Activated T-cell treated with anti-CD3 and anti-CD28 coated beads, Interleukin-2, amount 50 U/mL, for 4 hours (primary cell): ENCODE results near the gene MMP24. TPM values are rescaled to one million over a fixed set of nuclear protein-coding genes. Genes with fewer than 3 reads are reported as not detected.
"Not testable (repeated sequence)": the region's sequence is repeated elsewhere in the genome, so short reads cannot be mapped to it uniquely, and the experiment has no call there.

ENCODE experiments used
- ATAC-seq, 2 donors: fragments of 200-7000 bp; cut with Tn5 transposase; one replicate each; pipeline ENCODE4 v1.10.0; 2021
- DNase-seq: peaks from one replicate; pipeline ENCODE4 v3.0.0-alpha.2; 2020
- H3K27me3 Mint-ChIP-seq: one replicate; pipeline ENCODE4 v1.8.0; 2021; ENCODE audit warnings: low read depth, mixed read lengths
- H3K36me3 Mint-ChIP-seq: one replicate; pipeline ENCODE4 v1.8.0; 2022; ENCODE audit warnings: mixed read lengths; ENCODE audit not compliant: insufficient read depth
- H3K4me1 Mint-ChIP-seq: one replicate; pipeline ENCODE4 v1.8.0; 2021; ENCODE audit warnings: low read depth, mixed read lengths
- H3K4me3 Mint-ChIP-seq: one replicate; pipeline ENCODE4 v1.8.0; 2021; ENCODE audit warnings: mild to moderate bottlenecking, moderate library complexity, mixed read lengths
- H3K9me3 Mint-ChIP-seq: one replicate; pipeline ENCODE4 v1.8.0; 2021; ENCODE audit warnings: mixed read lengths
- total RNA-seq, 3 donors: library from RNA; stranded (reverse); gene quantifications; one replicate each; pipeline ENCODE4 v1.2.1, GENCODE V29; 2021

MMP24 gene
- total RNA-seq, 3 donors from 2014 or later = not detected

DNA sequence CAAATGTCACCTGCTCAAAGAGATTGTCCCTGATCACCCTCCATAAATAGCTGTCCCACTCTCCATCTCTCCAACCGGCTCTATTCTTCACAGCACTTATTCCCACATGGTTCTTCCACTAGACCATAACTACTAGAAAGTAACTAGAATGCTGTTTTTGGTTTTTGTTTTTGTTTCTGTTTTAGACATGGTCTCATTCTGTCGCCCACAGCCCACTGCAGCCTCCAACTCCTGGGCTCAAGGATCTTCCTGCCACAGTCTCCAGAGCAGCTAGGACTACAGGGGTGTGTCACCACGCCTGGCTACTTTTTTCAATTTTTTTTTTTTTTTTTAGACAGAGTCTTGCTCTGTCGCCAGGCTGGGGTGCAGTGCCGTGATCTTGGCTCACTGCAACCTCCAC is 12.2 kb downstream of the MMP24 start:
- H3K36me3 Mint-ChIP-seq = peaks cover 30% of the 10 kb centered on the region
- no peaks in the 10 kb centered on the region for H3K9me3 Mint-ChIP-seq
- ATAC-seq (no peak), DNase-seq (no peak)
- H3K4me1 Mint-ChIP-seq = no peaks in the 10 kb centered on the region
- H3K4me3 Mint-ChIP-seq = no peak overlapping the region
- H3K27me3 Mint-ChIP-seq = no peaks in the 10 kb centered on the region

GRCh38 chr20:35240083-35240810 is 13.8 kb downstream of the MMP24 start:
- H3K27me3 Mint-ChIP-seq = no peaks in the 10 kb centered on the region

GRCh38 chr20:35240811-35241293 is 14.4 kb downstream of the MMP24 start:
- no peak for ATAC-seq
- H3K4me1 Mint-ChIP-seq = no peaks in the 10 kb centered on the region
- H3K27me3 Mint-ChIP-seq = no peaks in the 10 kb centered on the region
- no peaks in the 10 kb centered on the region for H3K9me3 Mint-ChIP-seq
- H3K4me3 Mint-ChIP-seq = no peak overlapping the region
- DNase-seq = no peak
- H3K36me3 Mint-ChIP-seq = peaks cover 18% of the 10 kb centered on the region

More at GRCh38 chr20:35240083-35240810, 13.8 kb downstream of the MMP24 start:
- Mint-ChIP-seq H3K36me3 (peaks cover 20% of the 10 kb centered on the region), H3K4me1 (no peaks in the 10 kb centered on the region), H3K9me3 (no peaks in the 10 kb centered on the region), H3K4me3 (no peak overlapping the region)
- no peak for DNase-seq
- no peak for ATAC-seq

GRCh38 chr20:35243317-35243716 is 16.8 kb downstream of the MMP24 start:
- Mint-ChIP-seq H3K4me3 (no peak overlapping the region), H3K4me1 (no peaks in the 10 kb centered on the region), H3K9me3 (no peaks in the 10 kb centered on the region), H3K27me3 (no peaks in the 10 kb centered on the region), H3K36me3 (peaks cover 2% of the 10 kb centered on the region)
- DNase-seq = no peak
- no peak for ATAC-seq

- peaks cover 2% of the 10 kb centered on the region for H3K36me3 Mint-ChIP-seq
- H3K27me3 Mint-ChIP-seq = no peaks in the 10 kb centered on the region
- no peak overlapping the region for H3K4me3 Mint-ChIP-seq
- DNase-seq (no peak), ATAC-seq (no peak)
- no peaks in the 10 kb centered on the region for H3K9me3 Mint-ChIP-seq
- H3K4me1 Mint-ChIP-seq = no peaks in the 10 kb centered on the region
Observed at GRCh38 chr20:35243986-35244385, 17.5 kb downstream of the MMP24 start.

- Mint-ChIP-seq H3K4me1 (peaks cover 12% of the 10 kb centered on the region), H3K4me3 (no peak overlapping the region), H3K36me3 (peaks cover 2% of the 10 kb centered on the region), H3K27me3 (no peaks in the 10 kb centered on the region), H3K9me3 (no peaks in the 10 kb centered on the region)
- ATAC-seq (no peak), DNase-seq (no peak)
Observed at GRCh38 chr20:35246723-35247122, 20.2 kb downstream of the MMP24 start.

DNA sequence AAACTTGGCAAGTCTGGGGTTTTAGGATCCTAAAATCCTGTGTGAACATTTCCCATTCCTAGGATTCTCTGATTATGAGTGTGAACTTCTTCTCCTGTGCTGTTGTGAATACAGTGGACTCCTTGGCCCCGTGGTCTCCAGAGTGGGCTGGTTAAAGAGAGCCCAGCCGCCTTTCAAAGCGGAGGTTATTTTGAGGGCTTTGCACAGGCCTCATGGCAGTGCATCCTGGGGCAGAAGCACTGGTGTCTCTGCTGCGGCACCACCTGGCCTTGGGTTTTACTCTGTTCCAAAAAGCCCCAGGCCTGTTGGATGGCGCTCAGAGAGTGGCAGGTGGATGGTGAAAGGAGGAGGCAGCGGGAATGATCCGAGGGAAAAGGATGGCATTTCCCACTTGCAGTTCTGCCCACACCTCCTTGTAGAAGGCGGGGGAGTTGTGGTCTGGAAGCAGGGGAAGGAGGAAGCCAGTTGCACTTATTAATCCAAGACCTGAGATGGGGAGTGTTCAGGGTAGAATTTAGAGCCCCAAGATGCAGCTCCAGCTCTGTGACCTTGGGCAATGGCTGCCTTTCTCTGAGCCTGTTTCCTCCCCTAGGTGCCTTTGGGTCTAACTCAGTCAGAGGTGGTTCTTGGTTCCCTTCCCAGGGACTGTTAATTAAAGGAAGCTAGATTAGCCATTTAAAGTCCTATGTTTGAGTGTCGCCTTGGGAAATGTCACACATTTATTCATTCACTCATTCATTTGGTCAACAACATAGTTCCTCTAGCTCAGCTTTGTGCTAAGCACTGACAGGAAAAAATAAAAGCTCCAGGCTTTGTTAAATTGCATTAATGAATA is 22.4 kb downstream of the MMP24 start:
- no peak for ATAC-seq
- H3K27me3 Mint-ChIP-seq = no peaks in the 10 kb centered on the region
- no peak for DNase-seq
- H3K4me1 Mint-ChIP-seq = peaks cover 24% of the 10 kb centered on the region
- no peaks in the 10 kb centered on the region for H3K9me3 Mint-ChIP-seq
- peaks cover 2% of the 10 kb centered on the region for H3K36me3 Mint-ChIP-seq
- H3K4me3 Mint-ChIP-seq = no peak overlapping the region

DNA sequence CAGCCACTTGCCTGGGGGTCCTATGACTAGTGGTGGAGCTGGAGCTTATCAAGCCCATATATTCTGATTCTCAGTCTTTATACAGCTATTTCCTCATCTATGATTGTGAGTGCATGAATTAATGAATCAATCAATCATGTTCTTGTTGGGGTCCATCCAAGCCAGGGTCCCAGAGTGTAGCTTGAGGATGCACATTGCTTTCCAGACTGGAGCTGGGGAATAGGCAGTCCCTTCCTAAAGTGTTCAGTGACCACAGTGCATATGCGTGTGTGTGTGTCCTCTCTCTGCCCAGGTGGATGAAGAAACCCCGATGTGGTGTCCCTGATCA is 25.1 kb downstream of the MMP24 start:
- Mint-ChIP-seq H3K4me1 (peaks cover 24% of the 10 kb centered on the region), H3K36me3 (peaks cover 3% of the 10 kb centered on the region), H3K9me3 (no peaks in the 10 kb centered on the region), H3K27me3 (no peaks in the 10 kb centered on the region), H3K4me3 (no peak overlapping the region)
- DNase-seq (no peak), ATAC-seq (no peak)

DNA sequence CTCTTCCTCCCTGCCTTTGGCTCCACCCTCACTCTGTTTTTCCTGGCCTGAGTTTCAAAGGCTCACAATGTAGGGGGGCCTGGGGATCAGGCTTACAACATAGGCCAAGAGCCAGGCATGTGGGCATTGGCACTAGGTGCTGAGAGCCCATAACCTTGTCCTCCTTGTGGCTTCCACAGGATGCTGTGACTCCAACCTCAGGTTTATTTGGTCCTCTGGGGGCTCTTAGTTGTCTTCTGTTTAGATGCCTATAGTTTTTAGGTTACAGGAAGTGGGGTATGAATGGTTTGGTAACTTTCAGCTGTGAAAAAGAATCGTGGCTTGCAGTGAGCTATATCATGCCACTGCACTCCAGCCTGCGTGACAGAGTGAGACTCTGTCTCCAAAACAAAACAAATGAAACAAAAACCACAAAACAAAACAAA is 25.6 kb downstream of the MMP24 start:
- no peak overlapping the region for H3K4me3 Mint-ChIP-seq
- no peaks in the 10 kb centered on the region for H3K9me3 Mint-ChIP-seq
- peak; percentile 58 to 89 for ATAC-seq
- peaks cover 24% of the 10 kb centered on the region for H3K4me1 Mint-ChIP-seq
- no peak for DNase-seq
- H3K36me3 Mint-ChIP-seq = peaks cover 3% of the 10 kb centered on the region
- H3K27me3 Mint-ChIP-seq = no peaks in the 10 kb centered on the region

- not testable (repeated sequence) for H3K9me3 Mint-ChIP-seq, H3K27me3 Mint-ChIP-seq, H3K4me3 Mint-ChIP-seq, H3K36me3 Mint-ChIP-seq, DNase-seq
- peak in 1 of 2 donors; percentile 27 for ATAC-seq
- peaks cover 24% of the 10 kb centered on the region for H3K4me1 Mint-ChIP-seq
Observed at GRCh38 chr20:35252598-35252997, 26.1 kb downstream of the MMP24 start.

DNA sequence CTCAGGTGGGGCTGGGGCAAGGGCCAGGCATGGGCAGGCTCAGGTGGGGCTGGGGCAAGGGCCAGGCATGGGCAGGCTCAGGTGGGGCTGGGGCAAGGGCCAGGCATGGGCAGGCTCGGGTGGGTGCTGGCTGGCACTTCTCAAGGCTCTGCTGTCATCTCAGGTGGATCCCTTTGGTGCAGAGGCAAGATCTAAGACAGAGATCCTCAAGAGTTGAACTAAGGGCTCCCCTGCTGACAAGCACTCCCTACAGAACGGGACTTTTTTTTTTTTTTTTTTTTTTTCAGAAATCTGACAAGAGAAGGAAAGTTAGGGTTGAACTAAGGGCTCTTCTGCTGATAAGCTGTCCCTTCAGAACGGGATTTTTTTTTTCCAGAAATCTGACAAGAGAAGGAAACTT is 26.5 kb downstream of the MMP24 start:
- no peak for DNase-seq
- H3K9me3 Mint-ChIP-seq = no peaks in the 10 kb centered on the region
- H3K36me3 Mint-ChIP-seq = peaks cover 2% of the 10 kb centered on the region
- H3K4me1 Mint-ChIP-seq = peaks cover 24% of the 10 kb centered on the region
- ATAC-seq = no peak
- H3K27me3 Mint-ChIP-seq = no peaks in the 10 kb centered on the region
- H3K4me3 Mint-ChIP-seq = no peak overlapping the region

- peaks cover 24% of the 10 kb centered on the region for H3K4me1 Mint-ChIP-seq
Observed at GRCh38 chr20:35254448-35254999, 28.0 kb downstream of the MMP24 start.

GRCh38 chr20:35257175-35257909 is 30.9 kb downstream of the MMP24 start:
- H3K4me3 Mint-ChIP-seq = no peak overlapping the region
- ATAC-seq (no peak), DNase-seq (no peak)
- H3K36me3 Mint-ChIP-seq = peaks cover 6% of the 10 kb centered on the region
- no peaks in the 10 kb centered on the region for H3K27me3 Mint-ChIP-seq
- no peaks in the 10 kb centered on the region for H3K9me3 Mint-ChIP-seq
- H3K4me1 Mint-ChIP-seq = peaks cover 6% of the 10 kb centered on the region

More at GRCh38 chr20:35254448-35254999, 28.0 kb downstream of the MMP24 start:
- ATAC-seq (no peak), DNase-seq (no peak)
- Mint-ChIP-seq H3K27me3 (no peaks in the 10 kb centered on the region), H3K4me3 (no peak overlapping the region), H3K9me3 (no peaks in the 10 kb centered on the region), H3K36me3 (peaks cover 6% of the 10 kb centered on the region)

DNA sequence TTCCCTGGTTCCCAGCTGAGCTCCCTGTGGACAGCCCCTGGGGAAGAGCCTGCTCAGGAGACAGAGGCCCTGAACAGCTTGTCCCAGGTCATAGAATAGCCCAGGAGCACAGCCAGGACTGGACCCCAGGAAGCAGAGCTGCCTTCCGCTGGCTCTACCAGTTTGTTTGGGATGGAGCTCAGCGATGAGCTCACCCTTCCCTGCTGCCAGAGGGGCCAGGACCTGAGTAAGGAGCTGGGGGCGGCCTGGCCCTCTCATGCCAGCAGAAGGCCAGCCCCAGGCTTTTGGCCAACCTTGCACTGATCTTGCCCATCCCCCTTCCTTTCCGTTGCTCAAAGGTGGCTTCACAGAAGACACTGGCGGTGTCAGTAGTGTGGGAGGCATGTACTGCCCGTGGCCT is 33.9 kb downstream of the MMP24 start:
- ATAC-seq = no peak
- no peaks in the 10 kb centered on the region for H3K27me3 Mint-ChIP-seq
- H3K9me3 Mint-ChIP-seq = no peaks in the 10 kb centered on the region
- no peaks in the 10 kb centered on the region for H3K4me1 Mint-ChIP-seq
- no peak for DNase-seq
- peaks cover 8% of the 10 kb centered on the region for H3K36me3 Mint-ChIP-seq
- no peak overlapping the region for H3K4me3 Mint-ChIP-seq
